ENCODE measurements around the gene PTPRJ.

DNA sequence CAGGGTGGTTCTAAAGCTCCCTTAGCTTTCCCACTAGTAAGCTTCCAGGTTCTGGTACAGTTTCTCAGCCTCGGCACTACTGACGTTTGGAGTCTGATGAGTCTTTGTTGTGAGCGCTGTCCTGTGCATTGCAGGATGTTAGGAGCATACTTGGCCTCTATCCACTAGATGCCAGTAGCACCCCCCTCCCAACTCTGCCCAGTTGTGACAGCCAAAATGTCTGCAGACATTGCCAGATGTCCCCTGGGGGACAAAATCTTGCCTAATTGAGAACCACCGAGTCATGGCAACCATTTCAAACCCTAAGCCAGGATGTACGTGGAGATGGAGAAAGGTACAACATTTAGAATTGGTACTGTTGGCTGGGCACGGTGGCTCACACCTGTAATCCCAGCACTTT is 68.7 kb downstream of the PTPRJ start:
- TF ChIP-seq POLR2AphosphoS5 (IDR thresholded peaks at IDR 0.05; ENCODE audit: low read depth, low read length) (no peak), TAF1 (IDR thresholded peaks at IDR 0.05; ENCODE audit: borderline replicate concordance, low read depth, low read length) (no peak)

Measured in GM12892 (cell line).